Tibial artery (tissue), 4 donors: ENCODE data around the gene TM2D3.

Source experiments
- DNase-seq, 2 donors: peaks; one replicate each; pipeline ENCODE4 v3.0.0-alpha.2; 2019
- H3K27ac ChIP-seq, 2 donors: fragments of 200-600 bp; sonication (generic) in 1 of 2; 1 replicate in 1 of 2; 2 replicates in 1 of 2; pipeline ENCODE4 v1.5.1; 2018 to 2019; ENCODE audit warnings: mild to moderate bottlenecking in 1 of 2
- H3K27me3 ChIP-seq, 2 donors: fragments of 200-600 bp; sonication (generic) in 1 of 2; one replicate each; pipeline versions ENCODE4 v1.5.1 to v1.6.0; 2016 to 2019
- H3K36me3 ChIP-seq, 3 donors: fragments of 200-600 bp; sonication (generic) in 2 of 3; one replicate each; pipeline ENCODE4 v1.5.1; 2016 to 2019; ENCODE audit warnings: mild to moderate bottlenecking in 2 of 3
- H3K4me1 ChIP-seq, 4 donors: fragments of 200-600 bp; sonication (generic) in 2 of 4; 1 replicate in 3 of 4; 2 replicates in 1 of 4; pipeline ENCODE4 v1.5.1; 2016 to 2019
- H3K4me3 ChIP-seq, 2 donors: fragments of 200-600 bp; sonication (generic) in 1 of 2; 1 replicate in 1 of 2; 2 replicates in 1 of 2; pipeline ENCODE4 v1.5.1; 2018 to 2019; ENCODE audit warnings: mild to moderate bottlenecking in 2 of 2
- H3K9me3 ChIP-seq, 3 donors: fragments of 200-600 bp; sonication (generic) in 1 of 3; one replicate each; pipeline ENCODE4 v1.5.1; 2016 to 2019
- CTCF ChIP-seq, 2 experiments: fragments of 200-600 bp in 1 of 2; fragments of 450-650 bp in 1 of 2; IDR thresholded peaks; one replicate each; pipeline ENCODE4 v1.5.1; 2017 to 2019; ENCODE audit warnings: antibody characterized with exemption in 2 of 2, mild to moderate bottlenecking in 1 of 2, moderate library complexity in 1 of 2
- intact Hi-C: fragments of 100-400 bp; cut with DNase I; formaldehyde crosslinking; loops from one replicate; pipeline ENCODE4 v1.15.0; 2023; ENCODE audit warnings: low total_unique reads

Gene TM2D3

GRCh38 chr15:101669744-101670143 lies 17.6 kb upstream of the TM2D3 start:
- no peak overlapping the region for H3K4me3 ChIP-seq
- peaks cover 0 to 4% (median 0%) of the 10 kb centered on the region in 4 donors for H3K4me1 ChIP-seq
- no peaks in the 10 kb centered on the region for H3K27me3 ChIP-seq
- peaks cover 26 to 77% (median 62%) of the 10 kb centered on the region in 3 donors for H3K36me3 ChIP-seq
- TF ChIP-seq CTCF (IDR thresholded peaks at IDR 0.05): no peak
- no peak overlapping the region for H3K27ac ChIP-seq
- DNase-seq: no peak
- peaks cover 0 to 3% (median 0%) of the 10 kb centered on the region in 3 donors for H3K9me3 ChIP-seq
- intact Hi-C loops: no loop called here

- Histone ChIP-seq H3K27ac (no peak overlapping the region), H3K9me3 (peaks cover 0 to 3% (median 0%) of the 10 kb centered on the region in 3 donors), H3K36me3 (peaks cover 13 to 63% (median 45%) of the 10 kb centered on the region in 3 donors), H3K4me1 (peaks cover 0 to 4% (median 0%) of the 10 kb centered on the region in 4 donors), H3K4me3 (no peak overlapping the region), H3K27me3 (no peaks in the 10 kb centered on the region)
- no peak for DNase-seq
- intact Hi-C loops: no loop called here
- no peak for TF ChIP-seq CTCF (IDR thresholded peaks at IDR 0.05)
These were observed 15.7 kb upstream of the TM2D3 start for GRCh38 chr15:101667881-101668280.

GRCh38 chr15:101664303-101664913 lies 12.2 kb upstream of the TM2D3 start:
- intact Hi-C loops: no loop called here
- H3K27ac ChIP-seq: no peak overlapping the region
- no peak for TF ChIP-seq CTCF (IDR thresholded peaks at IDR 0.05)
- H3K36me3 ChIP-seq: peaks cover 0 to 48% (median 27%) of the 10 kb centered on the region in 3 donors
- no peaks in the 10 kb centered on the region for H3K4me1 ChIP-seq
- H3K9me3 ChIP-seq: peaks cover 0 to 3% (median 0%) of the 10 kb centered on the region in 3 donors
- no peak overlapping the region for H3K4me3 ChIP-seq
- DNase-seq: no peak
- no peaks in the 10 kb centered on the region for H3K27me3 ChIP-seq

- no peak for DNase-seq
- intact Hi-C loops: no loop called here
- Histone ChIP-seq H3K4me1 (no peaks in the 10 kb centered on the region), H3K27me3 (no peaks in the 10 kb centered on the region), H3K9me3 (peaks cover 0 to 3% (median 0%) of the 10 kb centered on the region in 3 donors), H3K36me3 (peaks cover 0 to 34% (median 9%) of the 10 kb centered on the region in 3 donors), H3K4me3 (no peak overlapping the region), H3K27ac (no peak overlapping the region)
- TF ChIP-seq CTCF (IDR thresholded peaks at IDR 0.05): no peak
These were observed 10.0 kb upstream of the TM2D3 start for GRCh38 chr15:101662203-101662602.

GRCh38 chr15:101660005-101660404 lies 7.8 kb upstream of the TM2D3 start:
- Histone ChIP-seq H3K27me3 (no peaks in the 10 kb centered on the region), H3K36me3 (peaks cover 0 to 43% (median 4%) of the 10 kb centered on the region in 3 donors), H3K9me3 (no peaks in the 10 kb centered on the region), H3K4me1 (no peaks in the 10 kb centered on the region), H3K4me3 (no peak overlapping the region), H3K27ac (no peak overlapping the region)
- no peak for TF ChIP-seq CTCF (IDR thresholded peaks at IDR 0.05)
- no peak for DNase-seq
- intact Hi-C loops: no loop called here
